Activated CD4-positive, alpha-beta T cell treated with anti-CD3 and anti-CD28 coated beads for 48 hours (primary cell): ENCODE results near the gene BLVRB.

Experiments used
- DNase-seq: peaks from one replicate; pipeline ENCODE4 v3.0.0-alpha.2; 2020

BLVRB gene

DNA sequence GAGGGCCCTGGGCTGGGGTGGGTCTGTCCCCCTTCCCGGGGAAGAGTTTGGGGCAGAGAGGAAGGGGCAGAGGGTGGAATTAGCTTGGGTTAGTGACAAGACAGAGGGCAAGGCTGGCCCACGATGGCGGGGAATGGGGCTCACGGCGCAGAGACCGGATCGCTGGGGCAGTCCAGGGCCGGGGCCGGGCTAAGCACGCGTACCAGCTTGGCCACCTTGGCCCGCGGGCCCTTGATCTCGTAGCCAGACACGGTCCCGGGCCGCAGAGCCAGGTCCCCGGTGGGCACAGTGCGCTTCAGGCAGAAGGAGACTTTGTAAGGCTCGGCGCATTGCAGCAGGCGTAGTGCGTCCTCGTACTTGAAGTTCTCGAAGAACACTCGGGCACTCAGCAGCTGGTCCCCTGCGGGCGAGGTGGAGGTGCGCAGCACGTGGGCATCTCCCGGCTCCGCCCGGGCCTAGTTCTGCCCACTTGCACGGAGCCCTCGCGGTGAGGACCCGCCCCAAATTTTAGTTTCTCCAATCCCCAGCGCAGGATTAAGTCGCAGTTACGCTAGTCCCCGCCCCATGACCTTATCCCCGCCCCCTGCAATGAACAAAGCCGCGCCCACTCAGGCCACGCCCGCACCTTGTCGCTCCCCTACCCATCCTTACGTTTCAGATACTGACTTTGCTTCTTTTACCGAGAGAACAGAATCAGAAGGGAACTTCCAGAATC, 67.0 kb downstream of the BLVRB start:
- peak; percentile 85 for DNase-seq
